Subcutaneous adipose tissue (tissue), 4 donors: ENCODE measurements around the gene CTSD. TPM values are rescaled to one million over a fixed set of nuclear protein-coding genes. Genes with fewer than 3 reads are reported as not detected.

ENCODE experiments used
- CTCF ChIP-seq: fragments of 450-650 bp; IDR thresholded peaks from one replicate; pipeline ENCODE4 v1.5.1; 2016; ENCODE audit warnings: low read depth, mild to moderate bottlenecking, control low read depth, antibody characterized with exemption, moderate library complexity
- total RNA-seq, 4 donors: library from RNA; depleted of rRNA; stranded (reverse); fragments of >200 nt; gene quantifications; one replicate each; pipeline ENCODE4 v1.1.0, GENCODE V29; 2016

The CTSD gene
- total RNA-seq, 4 donors from 2014 or later, result 387 to 1,776 (median 548) TPM

DNA sequence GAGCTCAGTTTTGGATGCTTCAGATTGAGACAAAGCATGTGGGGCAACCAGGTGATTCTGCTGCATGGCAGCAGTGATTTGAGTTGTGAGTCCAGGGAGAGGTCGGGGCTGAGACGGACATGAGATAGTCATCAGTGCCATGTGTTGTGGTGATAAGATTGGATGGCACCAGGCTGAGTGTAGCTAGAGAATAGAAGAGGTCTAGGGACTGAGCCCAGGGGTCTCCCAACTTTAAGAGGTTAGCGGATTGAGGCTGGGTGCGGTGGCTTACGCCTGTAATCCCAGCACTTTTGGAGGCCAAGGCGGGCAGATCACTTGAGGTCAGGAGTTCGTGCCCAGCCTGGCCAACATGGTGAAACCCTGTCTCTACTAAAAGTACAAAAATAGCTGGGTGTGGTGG, 6.3 kb upstream of the CTSD start:
- no peak for TF ChIP-seq CTCF

- TF ChIP-seq CTCF, result no peak
Observed at GRCh38 chr11:1768141-1768469, 4.4 kb upstream of the CTSD start.

DNA sequence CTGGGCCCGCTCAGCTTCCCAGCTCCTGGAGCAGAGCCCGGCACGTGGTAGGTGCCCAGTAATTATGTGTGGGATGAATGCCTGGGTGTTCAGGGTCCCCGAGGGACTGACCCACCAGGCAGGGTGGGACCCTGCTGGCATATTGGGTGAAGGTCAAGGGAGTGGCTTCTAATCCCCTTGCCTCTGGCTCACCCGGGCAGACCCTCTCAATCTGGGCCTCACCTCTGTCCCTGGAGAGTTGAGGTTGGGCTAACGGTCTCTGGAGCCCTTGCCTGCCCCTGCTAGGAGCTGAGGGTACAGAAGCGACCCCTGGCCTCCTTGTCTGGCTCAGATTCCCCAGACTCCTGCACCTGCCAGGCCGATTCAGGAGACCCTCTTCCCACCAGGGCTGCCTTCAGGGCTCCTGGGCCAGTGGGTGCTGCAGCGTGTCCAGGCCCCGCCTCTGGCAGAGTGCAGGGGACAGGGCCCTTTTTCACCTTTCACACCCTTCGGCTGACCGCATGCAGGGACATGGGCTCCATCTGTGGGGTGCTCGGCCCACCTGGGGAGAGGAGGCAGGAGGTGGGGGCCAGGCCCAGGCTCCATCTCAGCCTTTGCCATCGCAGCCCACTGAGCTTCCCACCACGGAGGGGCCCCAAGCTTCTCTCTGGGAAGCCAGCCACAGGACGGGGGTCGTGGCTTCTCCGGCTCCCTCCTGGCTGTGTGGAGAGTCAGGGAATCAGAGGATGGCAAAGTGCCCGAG, 3.8 kb upstream of the CTSD start:
- TF ChIP-seq CTCF, result no peak

DNA sequence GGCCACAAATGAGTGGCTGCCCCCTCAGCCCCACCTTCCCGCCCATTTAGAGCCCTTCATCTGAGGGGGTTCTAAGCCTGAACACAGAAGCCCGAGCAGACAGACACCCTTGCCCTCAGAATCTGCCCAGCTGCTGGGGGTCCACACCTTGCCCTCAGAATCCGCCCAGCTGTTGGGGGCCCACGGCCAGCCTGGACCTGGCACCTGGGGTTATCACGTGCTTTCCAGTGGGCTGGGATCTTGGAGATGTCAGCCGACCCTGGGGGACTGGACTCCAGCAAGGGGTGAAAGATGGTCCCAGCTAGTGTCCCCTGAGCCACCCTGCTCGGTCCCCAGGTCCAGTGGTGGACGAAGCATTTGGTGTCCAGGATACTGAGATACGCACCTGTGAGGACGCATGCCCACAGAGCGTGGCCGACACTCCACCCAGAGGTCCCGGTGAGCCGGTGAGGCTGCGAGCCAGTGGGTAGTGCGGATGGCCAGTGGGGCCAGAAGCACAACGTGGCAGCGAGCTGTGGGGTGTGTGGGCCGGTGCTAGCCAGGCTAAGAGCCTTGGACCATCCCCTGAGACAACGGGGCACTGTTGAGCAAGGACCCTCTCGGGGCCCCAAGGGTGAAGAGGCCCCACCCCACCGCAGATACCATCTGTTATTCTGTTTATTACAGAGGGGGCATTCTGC, 3.1 kb upstream of the CTSD start:
- no peak for TF ChIP-seq CTCF

GRCh38 chr11:1765871-1766718, 2.4 kb upstream of the CTSD start:
- TF ChIP-seq CTCF, result no peak

DNA sequence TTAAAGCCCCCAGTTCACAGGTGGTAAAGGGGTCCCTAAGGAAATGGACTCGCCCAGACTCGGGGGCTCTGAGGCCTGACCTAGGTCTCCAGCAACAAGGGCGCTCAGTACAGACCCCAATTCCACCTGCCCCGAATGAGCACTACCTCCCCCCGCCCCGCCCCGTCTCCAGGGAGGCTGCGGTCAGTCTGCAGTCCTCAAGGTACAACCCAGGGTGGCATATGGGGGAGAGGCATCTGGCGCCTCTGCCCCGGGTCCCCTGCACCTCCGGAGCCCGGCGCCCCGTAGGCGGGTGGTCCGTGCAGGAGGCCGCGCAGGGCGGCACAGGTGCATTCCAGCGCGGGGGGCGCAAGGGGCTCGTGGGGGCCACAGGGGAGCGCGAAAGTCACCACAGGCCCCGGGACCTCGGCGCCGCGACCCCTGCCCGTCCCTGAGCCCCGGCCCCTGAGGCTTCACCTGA, 361 bp downstream of the CTSD start:
- no peak for TF ChIP-seq CTCF
